ENCODE measurements around the gene PLEKHA1. TPM values are rescaled to one million over a fixed set of nuclear protein-coding genes. Genes with fewer than 3 reads are reported as not detected.

Gene PLEKHA1
- 34.9 and 35.5 TPM in 2 replicates for polyA plus RNA-seq (2014; cell fraction: cytosol; rRNA removed)
- 50.9 and 57.2 TPM in 2 replicates for polyA plus RNA-seq (2014; cell fraction: nucleus; rRNA removed)

- peak; percentile 92 for DNase-seq (ENCODE audit: low spot score)
Measured at GRCh38 chr10:122374237-122374858, at the start of gene PLEKHA1. PLEKHA1 (plus strand) TSS chr10:122374708; CDS start chr10:122393201, 18,493 bp downstream.

DNA sequence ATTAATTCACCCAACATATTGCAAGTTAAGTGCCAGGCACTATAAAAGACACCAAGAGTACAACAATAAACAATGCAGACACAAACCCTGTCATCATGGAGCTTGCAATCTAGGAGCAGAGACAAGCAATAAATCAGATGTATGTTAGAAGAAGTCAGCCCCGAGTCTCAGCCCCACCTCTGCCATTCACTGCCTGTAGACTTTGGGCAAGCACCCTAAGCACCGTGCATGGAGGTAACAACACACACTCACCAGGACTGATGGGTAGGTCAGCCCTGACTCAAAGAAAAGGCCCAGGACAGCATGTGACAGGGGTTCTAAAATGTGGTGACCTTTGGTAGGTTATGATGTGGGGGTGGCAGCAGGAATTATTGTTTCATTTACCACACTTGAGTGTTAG is 49.3 kb upstream of the PLEKHA1 start:
- no peak for DNase-seq (ENCODE audit: low spot score)

DNA sequence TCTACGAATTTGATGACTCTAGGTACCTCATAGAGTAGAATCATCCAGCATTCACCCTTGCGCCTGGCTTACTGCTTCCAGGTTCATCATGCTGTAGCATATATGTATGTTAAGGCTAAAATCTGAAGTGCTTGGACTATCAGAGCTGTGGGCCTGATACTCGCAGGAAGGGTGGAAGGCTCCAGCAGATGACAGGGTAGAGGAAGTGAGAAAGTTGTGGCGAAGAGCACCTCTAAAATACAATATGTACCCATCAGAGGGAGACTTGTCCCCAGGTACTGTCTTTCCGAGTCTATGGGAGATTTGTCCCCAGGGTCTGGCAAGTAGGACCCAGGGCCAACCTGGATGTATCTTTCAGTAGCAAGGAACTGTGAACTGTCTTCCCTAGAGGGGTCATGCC is 48.1 kb upstream of the PLEKHA1 start:
- DNase-seq (ENCODE audit: low spot score): no peak

DNA sequence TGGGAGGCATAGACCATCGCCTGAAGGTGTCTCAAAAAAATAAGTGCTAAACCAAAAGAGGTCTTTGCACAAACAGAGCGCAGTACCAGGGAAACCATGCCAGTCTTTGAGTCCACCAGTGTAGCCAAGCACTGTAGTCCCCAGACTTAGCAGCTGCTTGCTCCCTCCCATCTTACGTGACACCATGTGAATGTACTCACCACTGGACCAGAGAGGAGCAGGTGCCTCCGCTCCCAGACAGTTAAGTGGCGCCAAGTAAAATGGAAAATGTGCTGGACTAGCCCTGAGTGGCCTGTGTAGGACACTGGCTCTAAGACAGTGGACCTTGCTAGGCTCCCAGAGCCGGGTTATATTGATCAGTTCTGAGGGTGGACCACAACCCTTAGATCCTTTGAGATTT is 47.7 kb upstream of the PLEKHA1 start:
- DNase-seq (ENCODE audit: low spot score): no peak

GRCh38 chr10:122327237-122328206 is 47.0 kb upstream of the PLEKHA1 start:
- DNase-seq (ENCODE audit: low spot score): no peak

- DNase-seq (ENCODE audit: low spot score): no peak
Measured at GRCh38 chr10:122328676-122329075, 45.8 kb upstream of the PLEKHA1 start.

GRCh38 chr10:122329416-122329815 is 45.1 kb upstream of the PLEKHA1 start:
- no peak for DNase-seq (ENCODE audit: low spot score)

DNA sequence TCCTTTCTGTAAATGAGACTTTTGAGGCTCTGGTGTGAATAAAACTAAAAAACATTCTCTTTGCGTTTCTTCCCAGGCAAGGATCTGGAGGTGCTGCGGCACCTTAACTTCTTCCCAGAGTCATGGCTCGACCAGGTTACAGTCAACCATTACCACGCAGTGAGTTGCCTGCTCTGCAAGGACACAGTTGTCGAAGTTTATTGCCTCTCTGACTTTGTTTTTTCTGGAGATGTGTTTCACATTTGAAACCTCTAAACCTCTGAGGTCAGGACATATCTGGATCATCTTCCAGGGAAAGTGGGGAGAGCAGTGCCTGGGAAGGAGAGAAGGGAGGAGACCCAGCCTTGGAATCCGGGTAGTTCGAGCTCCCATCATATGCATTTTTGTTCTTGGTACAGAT is 43.4 kb upstream of the PLEKHA1 start:
- no peak for DNase-seq (ENCODE audit: low spot score)

DNA sequence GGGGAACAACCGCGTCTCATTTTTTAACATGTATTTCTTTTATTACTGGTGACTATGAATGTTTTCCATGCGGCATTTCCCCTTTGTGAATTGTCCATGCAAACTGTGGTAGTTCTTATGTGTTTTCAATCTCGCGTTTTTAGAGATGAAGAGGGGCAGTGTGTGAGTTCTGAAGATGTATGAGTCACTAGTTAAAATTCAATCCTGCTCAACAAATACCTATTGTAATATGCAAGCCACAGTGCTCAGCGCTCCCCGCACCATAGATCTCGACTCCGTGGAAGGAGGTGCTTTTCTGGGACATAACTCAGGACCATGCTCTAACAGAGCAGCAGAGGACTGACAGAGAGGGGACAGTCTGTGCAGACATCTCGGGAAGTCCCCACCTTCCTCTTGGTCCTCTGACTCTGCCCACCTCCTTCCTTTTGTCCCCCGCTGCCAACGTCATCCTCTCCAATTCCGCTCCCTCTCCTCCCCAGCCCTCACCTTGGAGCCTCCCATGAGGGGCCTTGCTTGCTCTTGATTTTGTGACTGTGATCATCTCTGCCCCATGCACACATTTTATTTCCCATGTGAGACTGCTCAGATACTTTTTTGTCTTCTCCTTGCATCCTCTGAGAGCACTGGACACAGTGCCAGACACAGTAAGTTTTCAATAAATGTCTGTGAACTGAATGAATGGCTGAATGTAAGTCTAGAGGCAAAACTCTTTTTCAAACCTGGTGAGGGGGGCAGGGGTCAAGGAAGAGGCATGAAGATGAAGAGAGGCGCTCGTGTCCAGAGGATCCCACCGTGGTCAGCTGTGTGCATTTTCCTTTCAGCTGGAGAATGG is 42.7 kb upstream of the PLEKHA1 start:
- DNase-seq (ENCODE audit: low spot score): no peak

- no peak for DNase-seq (ENCODE audit: low spot score)
Measured at GRCh38 chr10:122333037-122333436, 41.5 kb upstream of the PLEKHA1 start.

- no peak for DNase-seq (ENCODE audit: low spot score)
Measured at GRCh38 chr10:122336332-122336731, 38.2 kb upstream of the PLEKHA1 start.

- DNase-seq (ENCODE audit: low spot score): no peak
Measured at GRCh38 chr10:122336961-122337360, 37.5 kb upstream of the PLEKHA1 start.

DNA sequence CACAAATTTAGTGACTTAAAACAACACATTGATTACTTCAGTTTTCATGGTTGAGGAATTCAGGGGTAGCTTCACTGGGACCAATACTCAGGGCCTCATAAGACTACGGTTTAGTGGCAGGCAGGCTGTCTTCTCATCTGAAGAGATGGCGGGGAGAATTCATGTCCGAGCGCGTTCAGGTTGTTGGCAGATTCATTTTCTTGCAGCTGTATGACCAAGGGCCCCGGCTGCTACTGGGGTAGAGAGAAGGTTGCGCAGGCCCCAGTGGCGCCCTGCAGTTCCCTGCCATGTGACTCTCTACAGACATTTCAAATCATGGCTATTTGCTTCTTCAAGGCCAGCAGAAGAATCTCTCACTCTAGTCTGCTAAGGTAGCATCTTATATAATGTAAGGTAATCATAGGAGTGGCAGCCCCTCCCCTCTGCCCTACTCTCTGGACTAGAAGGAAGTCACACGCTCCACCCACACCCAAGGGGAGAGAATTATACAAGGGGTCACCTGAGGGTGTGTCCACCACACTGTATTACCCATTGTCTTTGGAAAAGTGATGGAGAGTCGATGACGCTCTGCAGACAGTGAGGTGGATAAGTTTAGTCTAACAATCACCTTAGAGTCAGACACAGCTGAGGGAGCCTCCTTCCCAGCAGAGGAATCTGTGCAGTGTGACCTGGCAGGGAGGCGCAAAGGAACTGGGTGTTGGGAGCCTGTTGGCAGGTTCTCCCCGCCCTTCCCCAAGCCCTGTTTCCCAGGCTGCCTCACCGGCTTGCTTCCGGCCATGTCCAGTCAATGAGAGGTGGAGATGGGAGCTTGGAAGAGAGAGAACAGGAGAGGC is 35.7 kb upstream of the PLEKHA1 start:
- DNase-seq (ENCODE audit: low spot score): no peak

- no peak for DNase-seq (ENCODE audit: low spot score)
Measured at GRCh38 chr10:122341141-122341810, 33.2 kb upstream of the PLEKHA1 start.

DNA sequence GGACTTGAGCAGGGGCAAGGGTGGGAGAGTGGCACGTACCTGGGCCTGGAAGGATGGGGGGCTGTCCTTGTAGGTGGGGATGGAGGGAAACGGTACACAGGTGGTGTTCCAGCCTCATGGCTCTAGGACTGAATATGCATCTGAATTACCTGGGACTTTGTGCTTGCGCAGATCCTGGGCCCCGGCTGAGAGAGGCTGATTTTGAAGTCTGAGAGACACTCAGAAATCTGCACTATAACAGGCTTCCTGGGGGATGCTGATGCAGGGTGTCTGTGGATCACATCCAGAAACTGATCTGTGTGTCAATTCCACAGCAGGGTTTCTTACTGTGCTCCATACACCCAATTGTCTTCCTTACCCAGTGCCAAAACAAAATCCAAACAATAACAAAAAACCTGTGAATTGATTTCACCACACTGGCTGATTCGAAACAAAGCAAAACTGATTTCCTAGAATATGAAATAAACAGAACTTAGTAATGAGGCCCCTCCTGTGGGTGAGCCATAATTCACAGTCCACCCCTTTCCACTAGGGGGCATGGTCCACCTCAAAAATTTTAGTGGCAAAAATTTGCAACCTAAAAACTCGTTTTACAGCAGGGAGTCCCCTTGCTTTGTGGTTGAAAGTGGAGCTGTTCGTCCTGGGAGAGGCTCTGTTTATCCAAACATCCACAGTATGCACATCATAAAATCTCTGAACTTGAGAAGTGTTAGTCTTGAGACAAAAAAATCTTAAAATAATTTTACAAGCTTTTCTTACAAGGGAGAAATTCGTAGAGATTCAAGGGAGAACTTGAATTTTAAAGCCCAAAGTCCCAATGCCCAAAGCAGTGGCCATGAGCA is 32.0 kb upstream of the PLEKHA1 start:
- DNase-seq (ENCODE audit: low spot score): peak; percentile 31

DNA sequence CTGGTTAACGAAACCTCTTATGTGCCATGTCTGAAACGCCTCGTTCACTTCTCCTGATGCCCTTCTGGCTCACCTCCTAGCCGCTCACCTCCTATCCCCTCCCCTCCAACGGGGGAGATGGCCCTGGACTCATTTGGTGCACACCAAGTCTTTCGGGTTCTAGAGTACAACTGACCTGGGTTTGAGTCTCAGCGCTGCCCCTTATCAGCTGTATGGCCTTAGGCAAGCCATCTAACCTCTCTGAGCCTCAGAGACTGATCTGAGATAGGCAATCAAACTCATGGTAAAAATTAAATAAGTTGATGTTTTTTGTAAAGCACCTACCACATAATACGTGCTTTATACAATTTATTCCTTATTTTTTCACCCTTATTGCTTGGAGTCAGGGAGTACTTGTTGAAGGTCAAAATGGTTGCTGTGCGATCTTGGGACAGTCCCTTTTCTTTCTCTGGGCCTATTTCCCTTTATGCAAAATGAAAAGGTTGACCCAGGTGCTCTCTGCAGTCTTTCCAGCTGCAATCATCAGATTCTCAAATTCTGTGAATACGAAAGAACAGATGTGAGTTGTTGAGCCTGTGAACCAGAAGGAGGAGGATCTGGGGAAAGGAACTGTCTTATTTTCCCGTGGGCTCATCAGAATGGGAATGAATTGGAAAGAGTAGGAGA is 31.2 kb upstream of the PLEKHA1 start:
- DNase-seq (ENCODE audit: low spot score): no peak

GRCh38 chr10:122343936-122344335 is 30.6 kb upstream of the PLEKHA1 start:
- no peak for DNase-seq (ENCODE audit: low spot score)

DNA sequence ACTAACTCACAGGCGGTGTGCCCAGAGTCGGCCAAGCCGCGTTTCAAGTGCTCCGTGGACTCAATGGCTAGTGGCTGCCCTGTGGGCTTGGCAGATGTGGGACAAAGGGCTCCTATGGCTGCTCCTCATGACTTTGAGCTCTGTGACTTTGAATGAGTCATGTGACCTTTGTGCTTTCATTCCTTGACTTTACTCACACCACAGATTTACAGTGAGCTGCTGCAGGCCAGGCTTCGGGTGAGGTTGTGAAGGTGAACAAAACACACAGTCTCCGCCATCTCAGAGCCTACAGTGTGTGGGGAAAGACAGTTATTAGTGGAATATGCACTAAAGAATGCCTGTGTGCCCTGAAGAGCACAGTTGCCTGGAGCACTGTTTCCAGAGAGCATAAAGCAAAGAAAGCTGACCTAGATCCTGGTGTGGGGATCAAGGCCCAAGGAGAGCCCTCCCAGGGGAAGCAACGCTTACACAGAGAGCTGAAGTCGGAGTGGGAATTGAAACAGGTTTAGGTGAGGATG is 29.7 kb upstream of the PLEKHA1 start:
- no peak for DNase-seq (ENCODE audit: low spot score)
